H9 (cell line): ENCODE measurements around the gene MYBPC2. TPM values are rescaled to one million over a fixed set of nuclear protein-coding genes. Genes with fewer than 3 reads are reported as not detected.

Experiments
- DNase-seq: peaks from one replicate; pipeline ENCODE4 v3.0.0-alpha.2; 2017
- H2AFZ ChIP-seq: one replicate; pipeline ENCODE4 v1.6.1; 2013; ENCODE audit warnings: mild to moderate bottlenecking, low read length, control low read depth, moderate library complexity
- H2AK5ac ChIP-seq: 2 replicates; pipeline ENCODE4 v1.6.1; 2013; ENCODE audit warnings: low read length, control low read depth, mixed read lengths; ENCODE audit not compliant: insufficient read length
- H2BK120ac ChIP-seq: one replicate; pipeline ENCODE4 v1.6.1; 2013; ENCODE audit warnings: low read depth, mild to moderate bottlenecking, low read length, control low read depth, inconsistent platforms; ENCODE audit not compliant: poor library complexity, severe bottlenecking
- H2BK12ac ChIP-seq: 2 replicates; pipeline ENCODE4 v1.6.1; 2013; ENCODE audit warnings: low read length, control low read depth, mixed read lengths, low read depth; ENCODE audit not compliant: insufficient read length
- H2BK15ac ChIP-seq: 2 replicates; pipeline ENCODE4 v1.6.1; 2013; ENCODE audit warnings: low read depth, low read length, control low read depth
- H2BK20ac ChIP-seq: one replicate; pipeline ENCODE4 v1.6.1; 2013; ENCODE audit warnings: low read depth, mild to moderate bottlenecking, low read length, control low read depth, inconsistent platforms; ENCODE audit not compliant: poor library complexity, severe bottlenecking
- H2BK5ac ChIP-seq: 2 replicates; pipeline ENCODE4 v1.6.1; 2013; ENCODE audit warnings: low read length, control low read depth, mixed read lengths; ENCODE audit not compliant: insufficient read length
- H3K14ac ChIP-seq: 2 replicates; pipeline ENCODE4 v1.6.1; 2013; ENCODE audit warnings: low read length, control low read depth; ENCODE audit not compliant: insufficient read depth
- H3K18ac ChIP-seq: 2 replicates; pipeline ENCODE4 v1.6.1; 2013; ENCODE audit warnings: low read depth, mild to moderate bottlenecking, mixed read lengths, low read length, control low read depth; ENCODE audit not compliant: insufficient read length
- H3K23ac ChIP-seq: 2 replicates; pipeline ENCODE4 v1.6.1; 2013; ENCODE audit warnings: low read length, control low read depth, mixed read lengths, low read depth; ENCODE audit not compliant: insufficient read length
- H3K23me2 ChIP-seq: 2 replicates; pipeline ENCODE4 v1.6.1; 2013; ENCODE audit warnings: low read depth, mild to moderate bottlenecking, mixed read lengths, low read length, control low read depth; ENCODE audit not compliant: insufficient read length, poor library complexity, severe bottlenecking
- H3K27ac ChIP-seq: 2 replicates; pipeline ENCODE4 v1.5.1; 2013; ENCODE audit warnings: low read length, control low read depth, mixed read lengths, low read depth; ENCODE audit not compliant: insufficient read length
- H3K27me3 ChIP-seq: 2 replicates; pipeline ENCODE4 v1.6.1; 2013; ENCODE audit warnings: low read length, control low read depth, inconsistent platforms; ENCODE audit not compliant: insufficient read depth
- H3K4ac ChIP-seq: 2 replicates; pipeline ENCODE4 v1.6.1; 2013; ENCODE audit warnings: low read depth, mild to moderate bottlenecking, control low read depth, inconsistent platforms, low read length, moderate library complexity
- H3K4me1 ChIP-seq: 2 replicates; pipeline ENCODE4 v1.6.1; 2013; ENCODE audit warnings: low read length, control low read depth, inconsistent platforms; ENCODE audit not compliant: insufficient read depth
- H3K4me2 ChIP-seq: 2 replicates; pipeline ENCODE4 v1.6.1; 2013; ENCODE audit warnings: low read length, control low read depth, mixed read lengths; ENCODE audit not compliant: insufficient read length, insufficient read depth
- H3K56ac ChIP-seq: 2 replicates; pipeline ENCODE4 v1.6.1; 2013; ENCODE audit warnings: low read depth, mild to moderate bottlenecking, mixed read lengths, low read length, control low read depth; ENCODE audit not compliant: insufficient read length
- H3K79me1 ChIP-seq: 2 replicates; pipeline ENCODE4 v1.6.1; 2013; ENCODE audit warnings: low read depth, mild to moderate bottlenecking, moderate library complexity, low read length, control low read depth, inconsistent platforms; ENCODE audit not compliant: insufficient read depth, poor library complexity, severe bottlenecking
- H3K79me2 ChIP-seq: 2 replicates; pipeline ENCODE4 v1.6.1; 2013; ENCODE audit warnings: low read length, control low read depth, inconsistent platforms; ENCODE audit not compliant: insufficient read depth
- H3K9ac ChIP-seq: 2 replicates; pipeline ENCODE4 v1.6.1; 2013; ENCODE audit warnings: low read length, control low read depth, mixed read lengths; ENCODE audit not compliant: insufficient read length; ENCODE audit errors: extremely low read depth
- H3K9me3 ChIP-seq: one replicate; pipeline ENCODE4 v1.6.1; 2013; ENCODE audit warnings: low read depth, low read length, inconsistent platforms; ENCODE audit not compliant: control insufficient read depth
- H3T11ph ChIP-seq: one replicate; pipeline ENCODE4 v1.6.1; 2013; ENCODE audit warnings: mild to moderate bottlenecking, low read length, control low read depth, inconsistent platforms
- H4K20me1 ChIP-seq: one replicate; pipeline ENCODE4 v1.6.1; 2013; ENCODE audit not compliant: control insufficient read depth, insufficient read length, insufficient read depth
- H4K5ac ChIP-seq: 2 replicates; pipeline ENCODE4 v1.6.1; 2013; ENCODE audit warnings: low read depth, mild to moderate bottlenecking, mixed read lengths, low read length, control low read depth; ENCODE audit not compliant: insufficient read length
- H4K8ac ChIP-seq: replicated peaks from 2 replicates; pipeline ENCODE4 v1.6.1; 2013; ENCODE audit warnings: low read length, control low read depth, mixed read lengths, low read depth; ENCODE audit not compliant: insufficient read length
- H4K91ac ChIP-seq: 2 replicates; pipeline ENCODE4 v1.6.1; 2013; ENCODE audit warnings: low read depth, mild to moderate bottlenecking, moderate library complexity, mixed read lengths, low read length, control low read depth; ENCODE audit not compliant: insufficient read length
- H3K27ac Mint-ChIP-seq, 3 experiments: 2 replicates in 2 of 3; 3 replicates in 1 of 3; pipeline ENCODE4 v1.8.0; 2020 to 2021; ENCODE audit warnings: mixed read lengths in 3 of 3, mild to moderate bottlenecking in 1 of 3, moderate library complexity in 1 of 3
- H3K27me3 Mint-ChIP-seq: 2 replicates; pipeline ENCODE4 v1.8.0; 2021; ENCODE audit warnings: low read depth, mild to moderate bottlenecking, moderate library complexity, mixed read lengths
- H3K36me3 Mint-ChIP-seq, 3 experiments: 2 replicates in 2 of 3; 3 replicates in 1 of 3; pipeline ENCODE4 v1.8.0; 2020 to 2021; ENCODE audit warnings: low read depth in 3 of 3, mixed read lengths in 3 of 3; ENCODE audit not compliant: insufficient read depth in 1 of 3
- H3K4me1 Mint-ChIP-seq, 2 experiments: 2 replicates each; pipeline ENCODE4 v1.8.0; 2020; ENCODE audit warnings: mixed read lengths in 2 of 2
- H3K4me3 Mint-ChIP-seq, 2 experiments: 2 replicates in 1 of 2; 3 replicates in 1 of 2; pipeline ENCODE4 v1.8.0; 2020 to 2021; ENCODE audit warnings: mild to moderate bottlenecking in 2 of 2, mixed read lengths in 2 of 2, moderate library complexity in 1 of 2
- H3K9me3 Mint-ChIP-seq, 2 experiments: 2 replicates in 1 of 2; 3 replicates in 1 of 2; pipeline ENCODE4 v1.8.0; 2020; ENCODE audit warnings: mild to moderate bottlenecking in 2 of 2, mixed read lengths in 2 of 2, moderate library complexity in 1 of 2
- CTCF ChIP-seq: fragments of 200-600 bp; sonication (generic); conservative IDR thresholded peaks from 3 replicates; pipeline ENCODE4 v1.8.0; 2021; ENCODE audit warnings: antibody characterized with exemption, mild to moderate bottlenecking
- WGBS: extraction: QIAGEN DNeasy Blood & Tissue Kit; methylation state at CpG from one replicate; pipeline ENCODE4 v1.1.7; 2013; ENCODE audit warnings: missing lambda C conversion rate, low lambda C conversion rate, mixed read lengths; ENCODE audit not compliant: insufficient read length; ENCODE audit errors: extremely low coverage; 5-methylcytosine and 5-hydroxymethylcytosine counted together
- total RNA-seq: library from RNA; stranded (reverse); gene quantifications from 2 replicates; pipeline ENCODE4 v1.2.1, GENCODE V29; 2021

Gene MYBPC2
- total RNA-seq, 1 experiment from 2014 or later, result 4.9 TPM

GRCh38 chr19:50500060-50500752 is 67.5 kb downstream of the MYBPC2 start:
- peaks cover 22% of the 10 kb centered on the region; the same call in 1 of the 2 replicates for H3K27me3 ChIP-seq
- H3K79me2 ChIP-seq, result no peaks in the 10 kb centered on the region
- no CpG with 5 or more reads among the region's 27 CpGs for WGBS
- no peak overlapping the region for H4K5ac ChIP-seq
- H3K27ac ChIP-seq, result no peak overlapping the region
- H3K4me2 ChIP-seq, result peak overlapping the region; percentile 50
- H3K14ac ChIP-seq, result peak overlapping the region; percentile 23; the same call in 1 of the 2 replicates
- no peak overlapping the region for H4K8ac ChIP-seq
- no peak overlapping the region for H2AK5ac ChIP-seq
- Mint-ChIP-seq H3K27ac (no peak overlapping the region), H3K27me3 (peaks cover 27% of the 10 kb centered on the region), H3K4me3 (no peak overlapping the region), H3K4me1 (peaks cover 2 to 11% of the 10 kb centered on the region in 2 experiments; a peak in 3 of 4 replicates), H3K9me3 (no peaks in the 10 kb centered on the region), H3K36me3 (no peaks in the 10 kb centered on the region; a peak in 2 of 7 replicates)
- H4K20me1 ChIP-seq, result no peaks in the 10 kb centered on the region
- no peaks in the 10 kb centered on the region for H3K9me3 ChIP-seq
- no peak overlapping the region for H2BK12ac ChIP-seq
- no peak overlapping the region for H2BK5ac ChIP-seq
- H3K79me1 ChIP-seq, result no peaks in the 10 kb centered on the region
- no peak overlapping the region for H3K23ac ChIP-seq
- peaks cover 3% of the 10 kb centered on the region for H3K23me2 ChIP-seq
- no peak overlapping the region for H3K18ac ChIP-seq
- H4K91ac ChIP-seq, result no peak overlapping the region
- H2BK15ac ChIP-seq, result no peak overlapping the region
- peak; percentile 50; the same call in 2 of the 3 replicates for TF ChIP-seq CTCF
- H2AFZ ChIP-seq, result no peak overlapping the region
- no peak overlapping the region for H3K4ac ChIP-seq
- no peak overlapping the region for H2BK20ac ChIP-seq
- H3K56ac ChIP-seq, result no peak overlapping the region
- no peak overlapping the region for H3K9ac ChIP-seq
- H3K4me1 ChIP-seq, result no peaks in the 10 kb centered on the region
- H3T11ph ChIP-seq, result no peak overlapping the region
- DNase-seq, result peak; percentile 63
- H2BK120ac ChIP-seq, result no peak overlapping the region
